ENCODE data around the gene CSF1.

DNA sequence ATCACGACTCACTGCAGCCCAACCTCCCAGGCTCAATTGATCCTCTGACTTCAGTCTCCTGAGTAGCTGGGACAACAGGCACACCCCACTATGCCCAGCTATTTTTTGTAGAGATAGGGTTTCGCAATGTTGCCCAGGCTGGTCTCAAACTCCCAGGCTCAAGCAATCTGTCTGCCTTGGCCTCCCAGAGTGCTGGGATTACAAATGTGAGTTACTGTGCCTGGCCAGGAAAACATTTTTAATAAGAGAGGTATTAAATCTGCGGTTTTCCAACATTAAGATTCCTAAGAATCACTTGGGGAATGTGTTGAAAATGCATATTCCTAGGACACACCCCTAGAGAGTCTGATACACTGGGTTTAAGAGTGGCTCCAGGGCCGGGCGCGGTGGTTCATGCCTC lies 8.7 kb downstream of the CSF1 start:
- TF ChIP-seq, protein P1, sequence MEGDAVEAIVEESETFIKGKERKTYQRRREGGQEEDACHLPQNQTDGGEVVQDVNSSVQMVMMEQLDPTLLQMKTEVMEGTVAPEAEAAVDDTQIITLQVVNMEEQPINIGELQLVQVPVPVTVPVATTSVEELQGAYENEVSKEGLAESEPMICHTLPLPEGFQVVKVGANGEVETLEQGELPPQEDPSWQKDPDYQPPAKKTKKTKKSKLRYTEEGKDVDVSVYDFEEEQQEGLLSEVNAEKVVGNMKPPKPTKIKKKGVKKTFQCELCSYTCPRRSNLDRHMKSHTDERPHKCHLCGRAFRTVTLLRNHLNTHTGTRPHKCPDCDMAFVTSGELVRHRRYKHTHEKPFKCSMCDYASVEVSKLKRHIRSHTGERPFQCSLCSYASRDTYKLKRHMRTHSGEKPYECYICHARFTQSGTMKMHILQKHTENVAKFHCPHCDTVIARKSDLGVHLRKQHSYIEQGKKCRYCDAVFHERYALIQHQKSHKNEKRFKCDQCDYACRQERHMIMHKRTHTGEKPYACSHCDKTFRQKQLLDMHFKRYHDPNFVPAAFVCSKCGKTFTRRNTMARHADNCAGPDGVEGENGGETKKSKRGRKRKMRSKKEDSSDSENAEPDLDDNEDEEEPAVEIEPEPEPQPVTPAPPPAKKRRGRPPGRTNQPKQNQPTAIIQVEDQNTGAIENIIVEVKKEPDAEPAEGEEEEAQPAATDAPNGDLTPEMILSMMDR (IDR thresholded peaks at IDR 0.05), result no peak
- no peak for TF ChIP-seq POLR2A (IDR thresholded peaks at IDR 0.05)
- TF ChIP-seq EP300 (IDR thresholded peaks at IDR 0.05), result no peak

Data from ovary (tissue), 3 donors.